ENCODE data around the gene GTPBP3. TPM values are rescaled to one million over a fixed set of nuclear protein-coding genes. Genes with fewer than 3 reads are reported as not detected.

GTPBP3 gene
- total and polyA plus RNA-seq, 2 of the 13 experiments (the other 11 are each of a cell fraction or from before 2014, with no cell fraction given), result 17.5 to 30.0 TPM

- TF ChIP-seq ZNF362 (CRISPR knock-in tag; IDR thresholded peaks at IDR 0.05; ENCODE audit: borderline replicate concordance) (no peak), ZNF670 (CRISPR knock-in tag; IDR thresholded peaks at IDR 0.05; ENCODE audit: borderline replicate concordance) (peak; percentile 85), CCDC6 (CRISPR knock-in tag; IDR thresholded peaks at IDR 0.05) (peak; percentile 58; the same call in 1 of the 2 replicates), ZNF276 (CRISPR knock-in tag; IDR thresholded peaks at IDR 0.05; ENCODE audit: low read depth) (0 out of 2 replicates have a peak, but pooled peaks have one; percentile 45), ESRRA (CRISPR knock-in tag; IDR thresholded peaks at IDR 0.05; ENCODE audit: low read depth) (peak; percentile 94), DPF2 (CRISPR knock-in tag; IDR thresholded peaks at IDR 0.05; ENCODE audit: borderline replicate concordance, low read depth) (no peak), ZNF687 (CRISPR knock-in tag; IDR thresholded peaks at IDR 0.05) (peak; percentile 91), TFDP2 (CRISPR knock-in tag; IDR thresholded peaks at IDR 0.05) (peak; percentile 72), ZFP82 (CRISPR knock-in tag; IDR thresholded peaks at IDR 0.05; ENCODE audit: borderline replicate concordance) (peak; percentile 78; the same call in 1 of the 2 replicates), XRCC5 (optimal IDR thresholded peaks at IDR 0.05; ENCODE audit: low read length) (peak; percentile 95), TFDP1 (CRISPR knock-in tag; IDR thresholded peaks at IDR 0.05; ENCODE audit: borderline replicate concordance) (peak; percentile 72; the same call in 1 of the 2 replicates), PHF21A (CRISPR knock-in tag; IDR thresholded peaks at IDR 0.05) (peak; percentile 89), ZNF746 (CRISPR knock-in tag; IDR thresholded peaks at IDR 0.05) (no peak), SOX6 (IDR thresholded peaks at IDR 0.05) (no peak), SOX6 (CRISPR knock-in tag; IDR thresholded peaks at IDR 0.05) (peak; percentile 35; the same call in 1 of the 2 replicates), FOXO4 (CRISPR knock-in tag; conservative IDR thresholded peaks at IDR 0.05) (0 out of 2 replicates have a peak, but pooled peaks have one; percentile 85), CC2D1A (CRISPR knock-in tag; IDR thresholded peaks at IDR 0.05) (0 out of 2 replicates have a peak, but pooled peaks have one; percentile 59)
Observed at GRCh38 chr19:17305517-17306284, 31.7 kb upstream of the GTPBP3 start, which contains the start of gene MRPL34 (continued).
